ENCODE data around the gene SLC5A2.

- TF ChIP-seq CTCF (IDR thresholded peaks at IDR 0.05; ENCODE audit: borderline replicate concordance, extremely low read depth, low read length, poor library complexity, severe bottlenecking) (no peak), EZH2 (IDR thresholded peaks at IDR 0.05; ENCODE audit: borderline replicate concordance, low read depth, low read length, severe bottlenecking) (no peak)
Observed at GRCh38 chr16:31532120-31532519, 49.2 kb downstream of the SLC5A2 start.

All from DND-41 (cell line).